ENCODE data around the gene HNRNPF.

Gene HNRNPF

GRCh38 chr10:43408331-43408709 lies 666 bp downstream of the HNRNPF start:
- no peaks in the 10 kb centered on the region for H3K9me3 ChIP-seq
- no peaks in the 10 kb centered on the region for H3K27me3 ChIP-seq
- no peaks in the 10 kb centered on the region for H3K36me3 ChIP-seq
- peak overlapping the region; percentile 97 for H3K27ac ChIP-seq
- TF ChIP-seq CTCF (IDR thresholded peaks at IDR 0.05), result no peak
- peak overlapping the region; percentile 87 to 89 for H3K4me3 ChIP-seq (ENCODE audit: low read depth in 1 of 2, low read length in 1 of 2)
- peaks cover 43 to 54% of the 10 kb centered on the region in 2 experiments for H3K4me1 ChIP-seq (ENCODE audit: control insufficient read depth in 1 of 2, insufficient read depth in 1 of 2, low read depth in 1 of 2, low read length in 1 of 2)

- Histone ChIP-seq H3K4me3 (ENCODE audit: low read depth in 1 of 2, low read length in 1 of 2) (peak overlapping the region; percentile 87 to 89), H3K27ac (peak overlapping the region; percentile 97), H3K36me3 (no peaks in the 10 kb centered on the region), H3K27me3 (no peaks in the 10 kb centered on the region), H3K4me1 (ENCODE audit: control insufficient read depth in 1 of 2, insufficient read depth in 1 of 2, low read depth in 1 of 2, low read length in 1 of 2) (peaks cover 43 to 55% of the 10 kb centered on the region in 2 experiments), H3K9me3 (no peaks in the 10 kb centered on the region)
- no peak for TF ChIP-seq CTCF (IDR thresholded peaks at IDR 0.05)
Measured at GRCh38 chr10:43407576-43408330, 1.2 kb downstream of the HNRNPF start.

GRCh38 chr10:43407148-43407575 lies 1.8 kb downstream of the HNRNPF start:
- Histone ChIP-seq H3K4me3 (ENCODE audit: low read depth in 1 of 2, low read length in 1 of 2) (peak overlapping the region; percentile 87 to 89), H3K36me3 (no peaks in the 10 kb centered on the region), H3K4me1 (ENCODE audit: control insufficient read depth in 1 of 2, insufficient read depth in 1 of 2, low read depth in 1 of 2, low read length in 1 of 2) (peaks cover 43 to 55% of the 10 kb centered on the region in 2 experiments), H3K27me3 (no peaks in the 10 kb centered on the region), H3K9me3 (no peaks in the 10 kb centered on the region), H3K27ac (peak overlapping the region; percentile 97)
- no peak for TF ChIP-seq CTCF (IDR thresholded peaks at IDR 0.05)

- H3K4me3 ChIP-seq (ENCODE audit: low read depth in 1 of 2, low read length in 1 of 2), result peak overlapping the region; percentile 16 to 42
- TF ChIP-seq CTCF (IDR thresholded peaks at IDR 0.05), result no peak
- peak overlapping the region; percentile 66 for H3K27ac ChIP-seq
- H3K27me3 ChIP-seq, result no peaks in the 10 kb centered on the region
- H3K9me3 ChIP-seq, result no peaks in the 10 kb centered on the region
- no peaks in the 10 kb centered on the region for H3K36me3 ChIP-seq
- H3K4me1 ChIP-seq (ENCODE audit: control insufficient read depth in 1 of 2, insufficient read depth in 1 of 2, low read depth in 1 of 2, low read length in 1 of 2), result peaks cover 34 to 47% of the 10 kb centered on the region in 2 experiments
Measured at GRCh38 chr10:43404704-43405084, 4.3 kb downstream of the HNRNPF start.

GRCh38 chr10:43403911-43404703 lies 4.9 kb downstream of the HNRNPF start:
- Histone ChIP-seq H3K9me3 (no peaks in the 10 kb centered on the region), H3K27me3 (no peaks in the 10 kb centered on the region), H3K4me1 (ENCODE audit: control insufficient read depth in 1 of 2, insufficient read depth in 1 of 2, low read depth in 1 of 2, low read length in 1 of 2) (peaks cover 37 to 49% of the 10 kb centered on the region in 2 experiments), H3K27ac (peak overlapping the region; percentile 66), H3K36me3 (no peaks in the 10 kb centered on the region), H3K4me3 (ENCODE audit: low read depth in 1 of 2, low read length in 1 of 2) (peak overlapping the region; percentile 16 to 42)
- TF ChIP-seq CTCF (IDR thresholded peaks at IDR 0.05), result no peak

All from neutrophil (primary cell).